Measurements from ENCODE around the gene WASL.

WASL gene

GRCh38 chr7:123690550-123690949, 58.3 kb downstream of the WASL start:
- no peak for DNase-seq (ENCODE audit: low read depth)

GRCh38 chr7:123689250-123689649, 59.6 kb downstream of the WASL start:
- DNase-seq (ENCODE audit: low read depth) = no peak

DNA sequence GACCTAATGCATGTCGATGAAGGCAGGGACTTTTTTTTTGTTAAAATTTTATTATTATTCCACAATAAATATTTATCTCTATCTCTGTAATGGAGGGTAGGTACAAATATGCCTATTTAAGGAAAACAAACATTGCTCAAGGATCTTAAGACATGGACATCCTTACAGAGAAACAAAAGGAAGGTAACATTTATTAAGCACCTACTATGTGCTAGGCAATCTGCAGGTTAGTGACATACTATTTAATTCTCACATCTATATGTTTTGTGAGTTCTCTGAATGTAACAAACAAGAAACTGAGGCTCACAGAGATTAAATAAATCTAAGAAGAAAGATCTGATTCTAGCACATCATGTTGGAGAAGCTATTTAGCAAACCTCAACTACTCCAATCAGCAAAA, 61.1 kb downstream of the WASL start:
- DNase-seq (ENCODE audit: low read depth) = no peak

DNA sequence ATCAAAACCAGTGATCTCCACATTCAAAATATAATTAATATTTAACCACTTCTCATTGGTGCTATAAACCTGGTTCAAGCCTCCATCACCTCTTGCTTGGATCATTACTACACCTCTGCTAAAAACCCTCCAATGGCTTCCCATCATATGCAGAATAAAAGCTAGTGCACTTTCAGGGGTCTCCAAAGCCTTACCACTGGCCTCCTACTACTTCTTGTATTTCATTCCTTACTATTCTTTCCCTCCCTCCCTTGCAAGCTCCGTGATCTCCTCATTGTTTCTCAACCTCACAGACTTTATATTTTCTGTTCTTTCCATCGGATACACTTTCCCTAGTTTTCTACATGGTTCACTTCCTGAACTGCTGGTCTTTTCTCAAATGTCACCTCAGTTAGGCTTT, 61.6 kb downstream of the WASL start:
- DNase-seq (ENCODE audit: low read depth) = no peak

DNA sequence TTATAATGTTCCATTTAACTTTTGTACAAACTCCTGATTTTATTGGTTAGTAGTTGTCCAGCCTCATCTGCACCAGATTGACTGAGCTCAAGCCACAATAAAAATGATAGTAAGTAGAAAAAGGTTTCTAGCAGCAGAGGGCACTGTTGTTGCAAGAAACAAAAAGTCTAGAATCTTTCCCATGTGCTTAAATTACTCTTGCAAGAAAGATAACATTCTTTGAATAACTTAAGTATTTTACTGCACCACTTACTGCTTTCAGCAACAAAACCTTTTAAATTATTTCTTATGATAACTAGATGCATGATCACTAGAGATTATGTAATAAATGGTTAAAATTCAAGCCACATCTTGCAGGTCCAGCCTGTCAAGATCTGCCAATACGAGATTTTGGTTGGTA, 66.1 kb downstream of the WASL start:
- peak; percentile 35 for DNase-seq (ENCODE audit: low read depth)

DNA sequence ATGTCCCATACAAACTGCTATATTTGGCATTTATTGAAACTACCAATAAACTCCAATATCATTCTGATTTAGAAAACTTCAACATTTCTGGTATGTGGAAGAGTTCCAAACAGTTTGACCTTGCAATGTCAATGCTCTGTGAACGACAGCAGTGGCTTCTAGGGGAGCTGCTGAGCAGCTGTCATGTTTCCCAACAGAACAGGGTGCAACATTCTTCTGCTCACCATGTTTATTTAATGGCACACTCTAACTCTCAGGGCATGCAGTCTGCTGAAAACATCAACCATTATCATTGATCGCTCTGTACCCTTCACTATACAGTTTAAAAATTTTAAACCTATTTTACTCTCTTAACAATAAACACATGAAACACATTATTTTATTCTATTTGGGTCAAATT, 67.2 kb downstream of the WASL start:
- DNase-seq (ENCODE audit: low read depth) = no peak

DNA sequence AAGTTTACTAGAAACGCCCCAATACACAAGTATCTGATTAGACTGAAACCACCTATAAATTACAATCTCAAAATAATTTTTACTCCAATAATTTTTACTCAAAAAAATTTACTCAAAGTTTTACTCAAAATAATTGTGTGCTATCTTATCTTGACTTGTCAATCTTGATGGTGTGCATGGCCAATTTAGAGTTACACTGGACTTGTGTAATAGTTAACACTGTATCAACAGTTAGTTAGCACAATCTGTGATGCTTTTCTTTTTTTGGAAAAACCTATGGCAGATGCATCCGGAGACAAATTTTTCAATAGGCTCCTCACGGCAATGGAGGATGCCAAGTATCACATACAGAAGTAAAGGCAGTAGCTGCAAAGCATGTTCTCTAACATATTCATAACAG, 68.2 kb downstream of the WASL start:
- no peak for DNase-seq (ENCODE audit: low read depth)

DNA sequence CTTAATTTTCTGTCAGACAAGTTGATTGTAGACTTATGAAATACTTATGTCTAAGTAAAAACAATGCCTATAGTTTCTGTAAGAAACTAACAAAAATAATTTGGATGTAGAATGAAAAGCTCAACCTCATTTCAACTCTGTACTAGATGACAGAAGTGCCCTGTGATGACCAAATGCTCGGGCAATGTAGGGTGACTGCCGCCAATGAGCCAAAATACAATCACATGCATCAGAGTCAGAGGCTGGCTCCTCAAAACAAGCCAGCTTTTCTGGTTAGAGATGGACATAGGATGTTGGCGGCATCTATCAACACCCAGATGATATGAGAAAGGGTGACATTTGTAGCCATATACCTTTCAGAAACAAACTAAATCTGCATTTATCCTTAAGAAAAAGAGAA, 69.2 kb downstream of the WASL start:
- no peak for DNase-seq (ENCODE audit: low read depth)

DNA sequence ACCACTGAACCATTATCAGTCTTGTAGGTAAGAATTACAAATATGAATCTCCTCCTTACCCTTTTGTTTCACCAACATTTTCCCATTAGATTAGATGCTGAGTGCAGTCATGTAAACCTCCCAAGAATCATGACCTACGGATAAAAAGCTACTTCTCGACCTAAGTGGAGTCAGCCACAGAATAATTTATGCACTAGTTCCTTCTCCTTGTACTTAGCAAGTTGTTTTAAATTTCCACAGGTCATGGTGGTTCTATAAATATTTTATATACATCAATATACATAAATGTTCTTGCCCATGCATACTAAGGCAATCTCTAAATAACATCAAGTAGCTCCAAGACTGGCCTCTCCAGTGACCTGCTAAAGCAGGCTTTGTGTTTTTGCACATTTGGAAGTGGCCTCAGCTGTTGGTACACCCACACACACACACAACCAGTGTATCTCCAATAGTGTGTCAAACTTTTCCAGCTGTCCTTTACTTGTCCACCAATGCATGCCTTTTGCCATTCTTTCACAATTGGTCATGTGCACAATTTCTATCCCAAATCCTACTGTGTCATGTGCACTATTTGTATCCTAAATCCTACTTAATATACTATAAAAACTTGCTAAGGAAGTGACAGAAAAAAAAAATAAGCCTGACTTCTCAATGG, 71.6 kb downstream of the WASL start:
- no peak for DNase-seq (ENCODE audit: low read depth)

DNA sequence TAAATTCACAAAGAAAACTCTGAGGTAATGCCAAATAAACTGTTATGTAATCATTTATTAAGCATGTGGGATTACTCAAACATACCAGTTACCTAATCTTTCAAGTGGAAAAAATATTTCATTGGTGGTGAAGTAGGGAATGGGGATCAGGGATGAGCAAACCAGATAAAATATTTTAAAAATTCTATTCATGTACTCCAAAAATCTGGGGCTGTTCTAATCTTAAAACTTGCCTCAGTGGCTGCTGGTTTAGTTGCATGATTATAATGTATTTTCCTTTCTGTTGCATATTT, 73.7 kb downstream of the WASL start:
- peak; percentile 49 for DNase-seq (ENCODE audit: low read depth)

- DNase-seq (ENCODE audit: low read depth) = peak; percentile 30
These were observed 74.2 kb downstream of the WASL start for GRCh38 chr7:123674399-123675180.

GRCh38 chr7:123673752-123674398, 74.9 kb downstream of the WASL start:
- DNase-seq (ENCODE audit: low read depth) = no peak

- DNase-seq (ENCODE audit: low read depth) = no peak
These were observed 75.6 kb downstream of the WASL start for GRCh38 chr7:123673137-123673732.

- no peak for DNase-seq (ENCODE audit: low read depth)
These were observed 79.3 kb downstream of the WASL start for GRCh38 chr7:123669485-123669884.

DNA sequence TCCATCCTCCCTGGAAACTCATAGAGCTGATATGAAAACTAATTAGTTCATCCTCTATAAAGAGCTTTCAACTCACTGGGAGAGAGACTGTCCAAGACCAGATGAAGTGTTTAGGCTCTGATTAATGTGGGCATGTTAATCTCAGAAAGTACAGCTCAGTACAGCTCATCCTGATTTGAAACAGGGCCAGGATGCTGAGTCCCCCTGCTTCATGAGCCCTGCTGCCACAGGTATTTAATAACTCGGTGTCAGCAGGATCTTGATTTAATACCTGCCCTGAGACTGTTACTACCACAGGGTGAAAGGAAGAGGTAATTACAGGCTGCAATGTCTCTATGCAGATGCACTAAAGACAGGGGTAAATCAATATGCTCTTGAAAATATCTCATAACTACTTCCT, 82.3 kb downstream of the WASL start:
- no peak for DNase-seq (ENCODE audit: low read depth)

DNA sequence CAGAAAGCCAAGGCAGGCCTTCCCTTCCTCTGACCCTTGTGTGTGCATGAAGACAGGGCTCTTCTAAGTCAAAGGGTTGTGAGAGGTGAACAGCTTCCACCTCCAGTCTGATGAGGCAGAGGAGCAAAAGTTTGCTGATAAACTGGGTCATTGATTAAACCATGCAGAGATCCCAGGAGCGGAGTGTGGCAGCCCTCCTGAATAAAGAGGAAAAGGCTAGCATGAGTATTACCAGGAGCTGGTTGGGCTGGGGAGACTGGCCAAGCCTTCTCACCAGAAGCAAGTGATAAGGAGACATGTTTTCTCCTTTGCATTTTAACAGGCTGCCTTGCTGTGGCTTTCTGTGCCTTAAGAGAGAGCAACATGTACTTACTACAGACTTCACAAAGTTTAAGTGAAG, 82.9 kb downstream of the WASL start:
- no peak for DNase-seq (ENCODE audit: low read depth)

GRCh38 chr7:123665157-123665556, 83.6 kb downstream of the WASL start:
- no peak for DNase-seq (ENCODE audit: low read depth)

DNA sequence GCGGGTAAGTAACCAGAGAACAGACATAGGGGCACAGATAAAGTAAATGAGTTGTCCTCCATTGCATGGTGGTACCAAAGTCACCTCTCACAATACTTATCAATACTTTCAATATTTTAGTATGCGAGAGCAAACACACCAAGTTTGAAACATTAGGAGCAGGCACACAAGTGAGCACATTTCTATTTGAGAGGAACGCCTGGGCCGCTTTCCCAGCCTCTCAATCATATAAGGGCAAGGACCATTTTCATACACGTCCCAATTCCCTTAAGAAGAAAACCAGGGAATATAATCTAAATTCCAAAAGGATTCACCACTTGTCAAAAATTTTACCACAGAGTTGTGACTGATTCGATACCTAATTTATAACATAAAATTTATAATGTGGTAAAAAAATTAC, 85.6 kb downstream of the WASL start:
- DNase-seq (ENCODE audit: low read depth) = no peak

GRCh38 chr7:123662755-123663154, 86.0 kb downstream of the WASL start:
- DNase-seq (ENCODE audit: low read depth) = no peak

- DNase-seq (ENCODE audit: low read depth) = no peak
These were observed 86.5 kb downstream of the WASL start for GRCh38 chr7:123662293-123662692.

GRCh38 chr7:123661765-123662164, 87.0 kb downstream of the WASL start:
- DNase-seq (ENCODE audit: low read depth) = no peak

DNA sequence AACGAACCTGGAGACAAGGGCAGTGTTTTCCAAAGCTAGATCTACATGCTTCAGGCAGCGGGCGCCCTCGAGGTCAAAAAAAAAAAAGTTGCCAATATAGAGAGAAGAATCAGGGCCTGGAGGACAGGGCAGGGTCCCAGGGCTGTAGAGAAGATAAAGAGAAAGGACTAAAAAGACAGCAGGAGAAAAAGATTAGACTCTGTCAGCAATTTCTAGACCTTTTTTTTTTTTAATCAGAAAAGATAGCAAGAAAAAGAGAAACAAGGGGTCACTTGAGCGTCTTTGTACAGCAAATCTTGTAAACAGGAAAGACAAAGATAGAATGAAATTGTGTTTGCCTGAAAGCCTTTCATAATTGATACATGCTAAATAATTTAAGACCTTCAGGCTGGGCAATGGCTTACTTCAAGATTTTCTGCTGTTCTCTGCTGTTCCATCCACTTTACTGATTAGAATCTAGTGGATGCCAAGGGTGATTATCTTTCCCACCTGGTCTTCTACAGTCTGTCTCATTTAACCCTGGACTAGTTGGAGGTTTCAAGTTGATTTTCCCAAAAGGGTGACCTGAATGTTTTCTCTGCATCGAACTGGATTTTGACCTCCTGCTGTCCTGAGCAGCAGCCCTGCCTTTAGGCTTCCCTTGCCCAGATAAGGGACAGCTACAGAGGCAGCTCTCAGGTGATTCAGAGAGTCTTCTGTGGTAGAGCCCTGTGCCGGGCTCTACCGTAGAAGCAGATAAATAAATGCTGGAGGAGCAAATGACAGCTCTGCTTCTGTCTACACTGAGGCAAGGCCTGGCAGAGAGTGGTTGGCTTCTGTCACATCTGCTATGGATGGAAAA, 88.1 kb downstream of the WASL start:
- DNase-seq (ENCODE audit: low read depth) = no peak
